GM23338 (cell line): ENCODE measurements around the gene FILIP1L.

Source experiments
- CTCF ChIP-seq, 2 experiments: fragments of 200-600 bp in 1 of 2; sonication (generic) in 1 of 2; conservative IDR thresholded peaks; 2 replicates each; pipeline versions ENCODE4 v1.5.1 to v1.6.1; 2016 to 2017; ENCODE audit warnings: antibody characterized with exemption in 2 of 2, low read depth in 2 of 2, mild to moderate bottlenecking in 2 of 2, moderate library complexity in 1 of 2
- EZH2 ChIP-seq: fragments of 200-600 bp; sonication (generic); IDR thresholded peaks from one replicate; pipeline ENCODE4 v1.8.0; 2017; ENCODE audit warnings: antibody characterized with exemption, mild to moderate bottlenecking, low read depth; ENCODE audit not compliant: unreplicated experiment
- EZH2phosphoT487 ChIP-seq: fragments of 200-600 bp; sonication (generic); IDR thresholded peaks from one replicate; pipeline ENCODE4 v1.8.1; 2018; ENCODE audit warnings: antibody characterized with exemption; ENCODE audit not compliant: unreplicated experiment
- REST ChIP-seq: IDR thresholded peaks from one replicate; pipeline ENCODE4 v1.6.1; 2018; ENCODE audit warnings: antibody characterized with exemption; ENCODE audit not compliant: unreplicated experiment

- no peak for TF ChIP-seq REST
- TF ChIP-seq CTCF (conservative IDR thresholded peaks at IDR 0.05; ENCODE audit: low read depth in 2 of 2): no peak
- no peak for TF ChIP-seq EZH2phosphoT487
- no peak for TF ChIP-seq EZH2
Observed at GRCh38 chr3:100155128-100155527, 40.8 kb upstream of the FILIP1L start.
